A673 (cell line): Measurements from ENCODE around the gene SLCO3A1. TPM values are rescaled to one million over a fixed set of nuclear protein-coding genes. Genes with fewer than 3 reads are reported as not detected.

Experiments used
- BruUV-seq: library from RNA; stranded (reverse); fragments of 400-500 nt; replicated peaks from 2 replicates; lab custom pipeline; 2021; lab: Mats Ljungman, UMichigan
- CTCF ChIA-PET: fragments of 300-600 bp; sonication (Branson Sonifier 250); formaldehyde crosslinking; loops from one replicate; lab custom pipeline; 2022; ENCODE audit warnings: antibody characterized with exemption; lab: Charles Lee
- POLR2A ChIA-PET: fragments of 300-600 bp; sonication (Branson Sonifier 250); formaldehyde crosslinking; loops from one replicate; lab custom pipeline; 2022; ENCODE audit warnings: antibody characterized with exemption; ENCODE audit not compliant: low non-redundant PET; lab: Charles Lee
- DNase-seq: peaks from one replicate; pipeline ENCODE4 v3.0.0-alpha.2; 2015; ENCODE audit warnings: low spot score
- H3K27ac ChIP-seq: fragments of 200-600 bp; sonication (generic); 2 replicates; pipeline ENCODE4 v1.5.1; 2016; ENCODE audit warnings: mixed run types, low read depth, mild to moderate bottlenecking, mixed read lengths, antibody characterized with exemption, low read length; ENCODE audit not compliant: poor library complexity, severe bottlenecking
- H3K27me3 ChIP-seq: fragments of 200-600 bp; sonication (generic); replicated peaks from 2 replicates; pipeline ENCODE4 v1.6.1; 2017; ENCODE audit warnings: mixed run types, low read depth, mild to moderate bottlenecking, mixed read lengths, antibody characterized with exemption, low read length; ENCODE audit not compliant: insufficient read depth, poor library complexity
- H3K36me3 ChIP-seq: fragments of 200-600 bp; sonication (generic); 2 replicates; pipeline ENCODE4 v1.6.1; 2016; ENCODE audit warnings: mixed run types, mild to moderate bottlenecking, mixed read lengths, antibody characterized with exemption, low read length; ENCODE audit not compliant: insufficient read depth, poor library complexity, severe bottlenecking
- H3K4me1 ChIP-seq: fragments of 200-600 bp; sonication (generic); 2 replicates; pipeline ENCODE4 v1.6.1; 2017; ENCODE audit warnings: mixed run types, mild to moderate bottlenecking, mixed read lengths, antibody characterized with exemption, low read length; ENCODE audit not compliant: insufficient read depth, poor library complexity, severe bottlenecking
- H3K4me3 ChIP-seq: fragments of 200-600 bp; sonication (generic); 2 replicates; pipeline ENCODE4 v1.5.1; 2016; ENCODE audit warnings: low read depth, mixed run types, mild to moderate bottlenecking, mixed read lengths, low read length; ENCODE audit not compliant: poor library complexity, severe bottlenecking
- H3K9me3 ChIP-seq: fragments of 200-600 bp; sonication (generic); 2 replicates; pipeline ENCODE4 v1.6.1; 2016; ENCODE audit warnings: mixed run types, low read depth, mild to moderate bottlenecking, mixed read lengths, antibody characterized with exemption, low read length; ENCODE audit not compliant: poor library complexity, severe bottlenecking
- EZH2 ChIP-seq: fragments of 200-600 bp; sonication (generic); IDR thresholded peaks from 2 replicates; pipeline ENCODE4 v1.6.1; 2017; ENCODE audit warnings: borderline replicate concordance, low read depth, mild to moderate bottlenecking, mixed read lengths, antibody characterized with exemption, low read length; ENCODE audit not compliant: poor library complexity, severe bottlenecking
- intact Hi-C: fragments of 100-400 bp; cut with micrococcal nuclease; formaldehyde crosslinking; loops from one replicate; pipeline ENCODE4 v1.10.0; 2022; ENCODE audit not compliant: unreplicated experiment
- total RNA-seq: library from RNA; stranded (reverse); gene quantifications from 2 replicates; pipeline ENCODE4 v1.2.3, GENCODE V29; 2021
- TF ChIP-seq, protein P1 (sequence below): fragments of 300-800, 200-600 bp; sonication (generic); conservative IDR thresholded peaks from 2 replicates; pipeline ENCODE4 v1.5.1; 2017; ENCODE audit warnings: low read depth, mild to moderate bottlenecking, antibody characterized with exemption, low read length, moderate library complexity, mixed read lengths

Gene SLCO3A1
- total RNA-seq, 1 experiment from 2014 or later: 16.6 TPM

DNA sequence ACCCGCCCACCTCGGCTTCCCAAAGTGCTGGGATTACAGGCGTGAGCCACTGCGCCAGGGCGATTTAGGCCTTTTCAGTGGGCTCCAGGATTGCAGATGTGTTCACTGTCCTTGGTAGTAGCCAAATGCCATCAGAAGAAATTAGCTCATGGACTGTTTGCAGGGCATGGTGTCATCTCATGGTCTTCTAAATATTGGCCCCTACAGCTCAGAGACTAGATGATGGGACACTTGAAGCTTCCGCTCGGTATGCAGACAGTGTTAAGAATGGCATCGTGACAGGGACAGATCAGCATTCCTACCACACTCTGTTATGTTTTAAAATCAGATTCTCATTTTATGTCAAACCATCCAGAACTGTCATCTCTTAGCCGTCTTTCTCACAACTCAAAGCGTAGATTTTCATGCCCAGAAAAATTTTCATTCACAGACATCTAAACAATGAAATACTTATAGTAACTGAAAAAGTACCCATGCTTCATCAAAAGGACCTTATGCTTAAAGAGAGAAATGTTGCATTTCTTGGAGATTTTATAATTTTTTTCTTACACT, 24.9 kb downstream of the SLCO3A1 start:
- Histone ChIP-seq H3K4me3 (no peak overlapping the region), H3K27ac (no peak overlapping the region), H3K36me3 (no peaks in the 10 kb centered on the region), H3K27me3 (no peaks in the 10 kb centered on the region), H3K9me3 (no peaks in the 10 kb centered on the region), H3K4me1 (no peaks in the 10 kb centered on the region)
- ChIA-PET CTCF (no interaction called here), POLR2A (no interaction called here)
- TF ChIP-seq EZH2: no peak
- TF ChIP-seq, protein P1, sequence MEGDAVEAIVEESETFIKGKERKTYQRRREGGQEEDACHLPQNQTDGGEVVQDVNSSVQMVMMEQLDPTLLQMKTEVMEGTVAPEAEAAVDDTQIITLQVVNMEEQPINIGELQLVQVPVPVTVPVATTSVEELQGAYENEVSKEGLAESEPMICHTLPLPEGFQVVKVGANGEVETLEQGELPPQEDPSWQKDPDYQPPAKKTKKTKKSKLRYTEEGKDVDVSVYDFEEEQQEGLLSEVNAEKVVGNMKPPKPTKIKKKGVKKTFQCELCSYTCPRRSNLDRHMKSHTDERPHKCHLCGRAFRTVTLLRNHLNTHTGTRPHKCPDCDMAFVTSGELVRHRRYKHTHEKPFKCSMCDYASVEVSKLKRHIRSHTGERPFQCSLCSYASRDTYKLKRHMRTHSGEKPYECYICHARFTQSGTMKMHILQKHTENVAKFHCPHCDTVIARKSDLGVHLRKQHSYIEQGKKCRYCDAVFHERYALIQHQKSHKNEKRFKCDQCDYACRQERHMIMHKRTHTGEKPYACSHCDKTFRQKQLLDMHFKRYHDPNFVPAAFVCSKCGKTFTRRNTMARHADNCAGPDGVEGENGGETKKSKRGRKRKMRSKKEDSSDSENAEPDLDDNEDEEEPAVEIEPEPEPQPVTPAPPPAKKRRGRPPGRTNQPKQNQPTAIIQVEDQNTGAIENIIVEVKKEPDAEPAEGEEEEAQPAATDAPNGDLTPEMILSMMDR: no peak
- no TSS peak for BruUV-seq
- DNase-seq: no peak
- intact Hi-C loops: no loop called here

DNA sequence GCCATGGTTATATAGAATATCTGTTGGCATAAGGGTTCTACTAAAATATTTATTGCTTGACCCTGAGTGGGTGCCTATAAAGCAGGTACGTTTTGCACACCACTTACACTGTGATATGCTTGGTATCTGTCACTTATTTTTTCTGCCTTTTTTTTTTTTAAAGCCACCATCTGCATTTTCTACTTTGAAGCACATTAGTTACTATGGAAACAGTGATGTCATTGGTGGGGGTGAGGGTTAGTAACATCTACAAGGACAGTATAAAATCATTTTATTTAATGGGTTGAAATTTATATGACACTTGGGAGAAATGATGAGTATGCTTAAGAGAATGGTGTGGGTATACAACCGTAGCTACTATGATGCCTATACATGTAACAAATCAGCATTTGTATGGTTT, 25.6 kb downstream of the SLCO3A1 start:
- H3K4me3 ChIP-seq: no peak overlapping the region
- no TSS peak for BruUV-seq
- H3K9me3 ChIP-seq: no peaks in the 10 kb centered on the region
- DNase-seq: no peak
- no peaks in the 10 kb centered on the region for H3K27me3 ChIP-seq
- no peak overlapping the region for H3K27ac ChIP-seq
- intact Hi-C loops: no loop called here
- no peak for TF ChIP-seq EZH2
- TF ChIP-seq, protein P1: no peak
- H3K4me1 ChIP-seq: no peaks in the 10 kb centered on the region
- ChIA-PET CTCF (no interaction called here), POLR2A (no interaction called here)
- no peaks in the 10 kb centered on the region for H3K36me3 ChIP-seq

DNA sequence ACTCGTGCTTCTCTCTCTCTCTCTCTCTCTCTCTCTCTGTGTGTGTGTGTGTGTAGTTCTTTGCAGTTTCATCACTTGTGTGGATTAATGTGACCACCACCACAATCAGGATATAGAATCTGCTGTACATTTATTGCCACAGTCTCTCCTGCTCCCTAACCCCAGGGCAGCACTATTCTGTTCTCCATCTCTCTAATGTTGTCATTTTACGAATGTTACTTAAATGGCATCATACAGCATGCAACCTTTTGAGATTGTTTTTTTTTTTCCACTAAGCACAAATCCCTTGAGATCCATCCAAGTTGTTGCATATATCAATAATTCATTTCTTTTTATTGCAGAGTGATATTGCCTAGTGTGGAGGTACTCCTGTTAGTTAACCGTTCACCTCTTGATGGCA, 26.9 kb downstream of the SLCO3A1 start:
- BruUV-seq: no TSS peak
- no peaks in the 10 kb centered on the region for H3K4me1 ChIP-seq
- intact Hi-C loops: no loop called here
- POLR2A ChIA-PET: no interaction called here
- H3K36me3 ChIP-seq: no peaks in the 10 kb centered on the region
- no peak for DNase-seq
- no peaks in the 10 kb centered on the region for H3K27me3 ChIP-seq
- no peak overlapping the region for H3K4me3 ChIP-seq
- CTCF ChIA-PET: no interaction called here
- TF ChIP-seq, protein P1: no peak
- no peak for TF ChIP-seq EZH2
- no peaks in the 10 kb centered on the region for H3K9me3 ChIP-seq
- H3K27ac ChIP-seq: no peak overlapping the region
